GM18951 (cell line): ENCODE results near the gene NAV3.

Experiments used
- POLR2A ChIP-seq: IDR thresholded peaks from 4 replicates; pipeline ENCODE4 v1.6.1; 2011; ENCODE audit warnings: mild to moderate bottlenecking; ENCODE audit not compliant: insufficient read length, insufficient read depth; ENCODE audit errors: extremely low read depth
- in situ Hi-C: fragments of 300-500 bp; cut with MboI; formaldehyde crosslinking; loops from one replicate; pipeline ENCODE4 v1.12.0; 2022; ENCODE audit warnings: low sequenced_read_pairs, mixed read lengths, inconsistent platforms; ENCODE audit not compliant: unreplicated experiment

Gene NAV3

DNA sequence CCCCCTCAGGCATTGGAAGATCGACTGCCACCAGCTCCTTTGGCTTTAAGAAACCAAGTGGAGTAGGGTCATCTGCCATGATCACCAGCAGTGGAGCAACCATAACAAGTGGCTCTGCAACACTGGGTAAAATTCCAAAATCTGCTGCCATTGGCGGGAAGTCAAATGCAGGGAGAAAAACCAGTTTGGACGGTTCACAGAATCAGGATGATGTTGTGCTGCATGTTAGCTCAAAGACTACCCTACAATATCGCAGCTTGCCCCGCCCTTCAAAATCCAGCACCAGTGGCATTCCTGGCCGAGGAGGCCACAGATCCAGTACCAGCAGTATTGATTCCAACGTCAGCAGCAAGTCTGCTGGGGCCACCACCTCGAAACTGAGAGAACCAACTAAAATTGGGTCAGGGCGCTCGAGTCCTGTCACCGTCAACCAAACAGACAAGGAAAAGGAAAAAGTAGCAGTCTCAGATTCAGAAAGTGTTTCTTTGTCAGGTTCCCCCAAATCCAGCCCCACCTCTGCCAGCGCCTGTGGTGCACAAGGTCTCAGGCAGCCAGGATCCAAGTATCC lies 288.7 kb downstream of the NAV3 start:
- in situ Hi-C loops = no loop called here
- no peak for TF ChIP-seq POLR2A

GRCh38 chr12:78120306-78120705 lies 289.6 kb downstream of the NAV3 start:
- no peak for TF ChIP-seq POLR2A
- in situ Hi-C loops = no loop called here

DNA sequence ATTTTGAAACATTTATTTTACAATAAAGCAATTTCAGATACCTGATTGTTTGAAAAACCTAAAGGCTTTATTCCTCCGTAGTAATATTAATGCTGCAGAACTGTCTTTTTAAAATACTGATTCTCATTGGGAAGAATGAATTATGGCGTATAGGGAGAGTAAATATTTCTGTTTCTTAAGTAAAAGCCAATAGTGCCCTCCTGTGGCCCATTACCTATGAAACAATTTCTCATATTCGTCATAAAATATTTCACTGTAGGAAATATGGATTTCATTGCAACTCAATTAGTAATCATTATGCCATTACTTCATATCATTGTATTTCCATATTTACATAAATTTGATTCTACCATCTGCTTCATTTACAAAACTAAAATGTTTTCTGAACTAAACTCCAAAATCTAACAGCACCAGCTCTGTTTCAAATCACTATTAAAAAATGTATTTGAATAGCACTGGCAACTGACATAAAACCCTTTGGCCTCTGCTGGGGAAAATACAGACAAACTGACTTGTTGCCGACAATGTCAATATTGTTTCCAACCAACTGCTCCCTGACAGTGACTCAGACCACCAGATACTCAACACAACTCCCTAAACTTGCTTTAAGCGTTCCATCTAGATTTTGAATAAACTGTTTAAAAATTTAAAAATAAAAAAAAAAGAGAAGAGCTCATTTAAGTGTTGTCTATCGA lies 290.3 kb downstream of the NAV3 start:
- in situ Hi-C loops = no loop called here
- no peak for TF ChIP-seq POLR2A

GRCh38 chr12:78121969-78122610 lies 291.4 kb downstream of the NAV3 start:
- no peak for TF ChIP-seq POLR2A
- in situ Hi-C loops = no loop called here

DNA sequence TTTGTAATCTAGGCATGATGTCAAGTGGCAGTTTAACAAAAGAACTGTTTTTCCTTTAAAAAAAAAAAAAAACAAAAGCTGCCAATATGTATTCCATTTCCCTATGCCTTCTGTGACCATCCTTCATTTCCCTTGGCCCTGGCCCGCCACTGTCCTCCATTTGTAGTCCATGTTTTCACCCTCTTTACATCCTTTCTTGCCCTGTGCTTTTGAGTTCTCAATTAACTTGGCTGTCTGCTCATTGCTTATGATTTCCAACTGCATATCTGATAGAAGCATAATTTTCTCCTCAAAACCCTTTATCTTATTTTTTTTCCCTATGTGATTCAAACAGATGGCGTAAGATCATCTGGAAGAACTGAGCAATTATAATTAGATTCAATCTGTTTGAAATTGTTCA lies 297.5 kb downstream of the NAV3 start:
- no peak for TF ChIP-seq POLR2A
- in situ Hi-C loops = no loop called here

GRCh38 chr12:78143717-78144116 lies 313.0 kb downstream of the NAV3 start:
- in situ Hi-C loops = no loop called here
- no peak for TF ChIP-seq POLR2A

GRCh38 chr12:78145398-78145797 lies 314.7 kb downstream of the NAV3 start:
- in situ Hi-C loops = no loop called here

DNA sequence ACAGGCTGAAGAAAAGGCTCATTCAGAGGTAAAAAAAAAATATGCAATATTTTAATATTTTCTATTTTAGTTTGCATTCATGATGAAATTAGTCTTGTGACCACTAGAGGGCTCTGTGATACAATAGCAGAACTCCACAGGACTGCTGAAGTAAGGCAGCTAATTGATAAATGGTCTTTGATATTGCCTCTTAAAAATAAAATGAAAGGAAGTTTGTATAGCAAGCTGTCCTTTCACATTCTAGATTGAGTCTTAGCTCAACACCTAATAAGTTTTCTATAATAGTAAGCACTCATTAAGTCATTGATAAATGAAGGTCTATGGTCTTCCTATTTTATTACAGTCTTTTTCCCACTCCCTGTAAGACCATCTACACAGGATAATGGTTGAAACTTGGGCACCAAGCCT lies 315.7 kb downstream of the NAV3 start:
- TF ChIP-seq POLR2A = no peak
- in situ Hi-C loops = no loop called here

More at GRCh38 chr12:78145398-78145797, 314.7 kb downstream of the NAV3 start:
- TF ChIP-seq POLR2A = no peak

DNA sequence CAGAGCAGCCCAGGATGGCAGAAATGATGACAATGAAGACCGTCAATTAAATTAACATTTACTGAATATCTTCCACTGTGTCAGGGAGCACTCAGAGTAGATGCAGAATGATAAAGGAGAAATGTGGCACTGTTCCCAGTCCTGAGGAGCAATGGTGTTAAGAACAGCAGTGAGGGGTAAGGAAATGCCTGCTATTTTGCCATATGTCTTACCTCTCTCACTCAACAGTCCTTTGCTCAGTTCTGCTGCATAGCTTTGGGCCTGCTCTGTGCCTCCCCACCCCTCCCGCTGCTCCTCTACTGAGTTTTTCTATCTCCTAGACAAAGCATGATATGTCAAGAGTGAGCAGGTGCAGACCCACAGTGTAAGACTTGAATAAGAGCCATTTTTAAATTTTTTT lies 318.8 kb downstream of the NAV3 start:
- in situ Hi-C loops = no loop called here
- no peak for TF ChIP-seq POLR2A

DNA sequence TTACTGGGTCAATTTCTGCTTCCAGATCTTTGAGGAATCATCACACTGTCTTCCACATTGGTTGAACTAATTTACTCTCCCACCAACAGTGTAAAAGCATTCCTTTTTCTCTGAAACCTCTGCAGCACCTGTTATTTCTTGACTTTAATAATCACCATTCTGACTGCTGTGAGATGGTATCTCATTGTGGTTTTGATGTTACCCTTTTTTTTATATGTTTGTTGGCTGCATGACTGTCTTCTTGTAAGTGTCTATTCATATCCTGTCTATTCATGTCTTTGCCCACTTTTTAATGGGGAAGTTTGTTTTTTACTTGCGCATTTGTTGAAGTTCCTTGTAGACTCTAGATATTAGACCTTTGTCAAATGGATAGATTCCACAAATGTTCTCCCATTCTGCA lies 324.9 kb downstream of the NAV3 start:
- no peak for TF ChIP-seq POLR2A
- in situ Hi-C loops = no loop called here

- in situ Hi-C loops = no loop called here
- TF ChIP-seq POLR2A = no peak
These were observed 326.1 kb downstream of the NAV3 start for GRCh38 chr12:78156751-78157150.

- in situ Hi-C loops = no loop called here
- TF ChIP-seq POLR2A = no peak
These were observed 326.5 kb downstream of the NAV3 start for GRCh38 chr12:78157199-78157598.

- in situ Hi-C loops = no loop called here
These were observed 333.5 kb downstream of the NAV3 start for GRCh38 chr12:78164154-78164553.

DNA sequence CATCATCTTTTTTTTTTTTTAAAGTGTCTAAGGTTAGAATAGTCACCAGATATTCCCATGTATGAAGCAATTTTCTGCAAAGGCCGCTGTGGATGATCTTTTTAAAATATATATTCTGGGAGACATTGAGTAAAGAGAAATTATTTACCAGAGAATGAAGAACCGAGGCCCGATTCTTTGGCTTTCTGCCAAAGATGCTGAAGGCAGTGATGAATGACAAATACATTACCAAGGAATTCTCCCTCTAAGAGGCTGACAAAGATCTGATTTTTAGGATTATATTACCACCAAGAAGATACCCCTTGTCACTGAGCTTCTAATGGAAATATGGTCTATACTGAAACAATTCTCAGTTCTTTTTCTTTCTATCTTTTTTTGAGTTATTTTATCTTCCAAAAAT lies 336.8 kb downstream of the NAV3 start:
- no peak for TF ChIP-seq POLR2A
- in situ Hi-C loops = no loop called here

More at GRCh38 chr12:78164154-78164553, 333.5 kb downstream of the NAV3 start:
- no peak for TF ChIP-seq POLR2A
